SK-N-MC (cell line): ENCODE results near the gene SLC4A11.
"Not testable (repeated sequence)": the region's sequence is repeated elsewhere in the genome, so short reads cannot be mapped to it uniquely, and the experiment has no call there.

Experiments
- EZH2 ChIP-seq: fragments of 200-600 bp; sonication (generic); IDR thresholded peaks from one replicate; pipeline ENCODE4 v1.6.1; 2017; ENCODE audit warnings: antibody characterized with exemption
- FOXP2 ChIP-seq: optimal IDR thresholded peaks from 2 replicates; pipeline ENCODE3; 2011; ENCODE audit warnings: mild to moderate bottlenecking, moderate library complexity; ENCODE audit not compliant: insufficient read depth; ENCODE audit errors: extremely low read length, control extremely low read depth
- POLR2AphosphoS5 ChIP-seq: IDR thresholded peaks from 2 replicates; pipeline ENCODE4 v1.6.1; 2012; ENCODE audit warnings: mild to moderate bottlenecking, low read depth, low read length, borderline replicate concordance

- TF ChIP-seq EZH2, POLR2AphosphoS5, FOXP2: not testable (repeated sequence)
Observed at GRCh38 chr20:3182429-3182828, 56.6 kb downstream of the SLC4A11 start.
